ENCODE results near the gene CDK10.

CDK10 gene

GRCh38 chr16:89738072-89738377 lies 51.5 kb downstream of the CDK10 start:
- no peak for DNase-seq

- no peak for DNase-seq
Measured at GRCh38 chr16:89738538-89739317, 52.2 kb downstream of the CDK10 start.

- no peak for DNase-seq
Measured at GRCh38 chr16:89739383-89739782, 52.9 kb downstream of the CDK10 start.

GRCh38 chr16:89741342-89742014 lies 55.0 kb downstream of the CDK10 start:
- DNase-seq = no peak

GRCh38 chr16:89742948-89743347 lies 56.5 kb downstream of the CDK10 start:
- no peak for DNase-seq

- DNase-seq = no peak
Measured at GRCh38 chr16:89744813-89745212, 58.3 kb downstream of the CDK10 start.

All from retina (tissue), 1 donor.